Activated CD4-positive, alpha-beta T cell treated with anti-CD3 and anti-CD28 coated beads, Interleukin-10, Interleukin-2, amounts not matched to agents 100 ng/mL and 50 ng/mL, durations not matched to agents 16 hours and 8 hours (primary cell): ENCODE data around the gene IGF2BP2.
"Not testable (repeated sequence)": the region's sequence is repeated elsewhere in the genome, so short reads cannot be mapped to it uniquely, and the experiment has no call there.

Source experiments
- DNase-seq: peaks from one replicate; pipeline ENCODE4 v3.0.0-alpha.2; 2020

Gene IGF2BP2

GRCh38 chr3:185705498-185705897, 119.3 kb downstream of the IGF2BP2 start:
- no peak for DNase-seq

- no peak for DNase-seq
These were observed 122.3 kb downstream of the IGF2BP2 start for GRCh38 chr3:185702262-185703225.

- no peak for DNase-seq
These were observed 123.1 kb downstream of the IGF2BP2 start for GRCh38 chr3:185701611-185702261.

GRCh38 chr3:185699927-185700326, 124.9 kb downstream of the IGF2BP2 start:
- DNase-seq: no peak

GRCh38 chr3:185697228-185697627, 127.6 kb downstream of the IGF2BP2 start:
- DNase-seq: not testable (repeated sequence)

- no peak for DNase-seq
These were observed 128.8 kb downstream of the IGF2BP2 start for GRCh38 chr3:185696039-185696438.

- DNase-seq: no peak
These were observed 130.7 kb downstream of the IGF2BP2 start for GRCh38 chr3:185693985-185694653.

- DNase-seq: no peak
These were observed 133.2 kb downstream of the IGF2BP2 start for GRCh38 chr3:185691622-185692021.

- DNase-seq: no peak
These were observed 137.5 kb downstream of the IGF2BP2 start for GRCh38 chr3:185687271-185687878.

GRCh38 chr3:185685231-185686035, 139.4 kb downstream of the IGF2BP2 start:
- no peak for DNase-seq

GRCh38 chr3:185680231-185680630, 144.6 kb downstream of the IGF2BP2 start:
- no peak for DNase-seq

- DNase-seq: no peak
These were observed 146.8 kb downstream of the IGF2BP2 start for GRCh38 chr3:185678027-185678426.

- peak; percentile 50 for DNase-seq
These were observed 147.6 kb downstream of the IGF2BP2 start for GRCh38 chr3:185677146-185677829.

GRCh38 chr3:185667574-185667973, 157.3 kb downstream of the IGF2BP2 start:
- no peak for DNase-seq

GRCh38 chr3:185663929-185664328, 160.9 kb downstream of the IGF2BP2 start:
- no peak for DNase-seq

GRCh38 chr3:185661772-185662171, 163.1 kb downstream of the IGF2BP2 start:
- DNase-seq: no peak

GRCh38 chr3:185661296-185661695, 163.5 kb downstream of the IGF2BP2 start:
- not testable (repeated sequence) for DNase-seq

GRCh38 chr3:185659942-185660921, 164.6 kb downstream of the IGF2BP2 start:
- DNase-seq: peak; percentile 81

- no peak for DNase-seq
These were observed 165.9 kb downstream of the IGF2BP2 start for GRCh38 chr3:185658943-185659342.

GRCh38 chr3:185658504-185658912, 166.3 kb downstream of the IGF2BP2 start:
- no peak for DNase-seq
